DMS53 (cell line): Measurements from ENCODE around the gene VPS4A.
"Not testable (repeated sequence)": the region's sequence is repeated elsewhere in the genome, so short reads cannot be mapped to it uniquely, and the experiment has no call there.

Experiments
- DNase-seq: peaks from one replicate; lab custom pipeline; 2025; lab: John Stamatoyannopoulos, UW

Gene VPS4A

GRCh38 chr16:69327585-69328310 lies 16.6 kb downstream of the VPS4A start:
- DNase-seq = no peak

- DNase-seq = peak; percentile 38
Observed at GRCh38 chr16:69328854-69329316, 17.7 kb downstream of the VPS4A start.

GRCh38 chr16:69329369-69330285 lies 18.5 kb downstream of the VPS4A start:
- DNase-seq = peak; percentile 77

GRCh38 chr16:69330286-69331109 lies 19.3 kb downstream of the VPS4A start, which contains the start of gene PDF:
PDF (minus strand) TSS chr16:69330588; CDS start chr16:69330570, 18 bp downstream.
- DNase-seq = peak; percentile 96

DNA sequence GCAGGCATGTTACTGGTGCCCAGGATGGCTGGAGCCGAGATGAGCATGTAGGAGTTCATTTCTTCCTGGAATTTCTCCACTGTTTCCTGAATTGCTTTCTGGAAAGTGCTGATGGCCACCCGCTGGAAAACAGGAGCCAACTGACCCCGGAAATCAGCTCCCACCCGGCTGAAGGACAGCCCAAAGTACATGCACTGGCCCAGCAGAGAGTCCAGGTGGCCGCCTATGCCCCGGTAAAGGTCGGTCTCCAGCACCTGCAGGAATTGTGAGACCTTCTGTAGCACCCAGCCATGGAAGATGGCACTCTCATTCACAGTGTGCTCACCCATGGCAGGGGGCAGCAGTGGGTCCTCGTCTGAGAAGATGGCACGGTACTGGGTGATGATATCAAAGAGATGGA lies 23.5 kb downstream of the VPS4A start:
- DNase-seq = no peak

- no peak for DNase-seq
Observed at GRCh38 chr16:69338557-69339288, 27.6 kb downstream of the VPS4A start.

DNA sequence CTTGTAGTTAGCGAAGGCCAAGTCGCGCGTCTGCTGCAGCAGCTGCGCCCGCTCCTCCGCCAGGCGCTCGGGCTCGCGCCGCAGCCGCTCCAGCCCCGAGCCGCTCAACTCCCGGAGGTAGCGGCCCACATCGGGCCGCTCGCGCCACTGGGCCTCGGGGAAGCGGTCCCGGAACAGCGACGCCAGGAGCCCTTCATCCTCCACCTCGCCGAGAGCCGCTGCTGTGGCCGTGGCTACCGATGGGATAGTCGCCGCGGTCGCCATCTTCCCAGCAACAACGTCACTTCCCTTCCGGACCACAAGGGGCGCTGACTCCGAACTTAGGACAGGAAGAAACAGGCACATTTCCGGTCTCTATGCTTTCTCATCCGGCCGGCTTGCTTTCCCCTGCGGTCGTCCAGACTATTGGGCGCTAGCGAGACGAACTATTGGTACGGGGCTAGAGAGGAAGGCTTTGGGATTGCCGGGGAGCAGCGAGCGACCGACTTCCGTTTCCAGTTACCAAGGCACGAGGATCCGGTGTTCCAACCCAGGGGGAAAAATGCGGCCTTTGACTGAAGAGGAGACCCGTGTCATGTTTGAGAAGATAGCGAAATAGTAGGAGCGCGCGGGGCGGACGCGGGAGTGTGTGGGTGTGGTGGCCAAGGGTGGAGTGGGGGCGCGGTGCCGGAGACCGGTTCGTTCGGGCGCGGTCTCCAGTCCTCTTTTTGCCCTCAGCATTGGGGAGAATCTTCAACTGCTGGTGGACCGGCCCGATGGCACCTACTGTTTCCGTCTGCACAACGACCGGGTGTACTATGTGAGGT lies 28.3 kb downstream of the VPS4A start, which contains the start of the genes COG8 and NIP7:
Gene COG8, minus strand, starts transcription at position 276 of the 806 bp plus-strand sequence. Its CDS starts 12 bp downstream, at position 264.
Gene NIP7, plus strand, starts transcription at position 484 of the 806 bp plus-strand sequence. Its CDS starts 58 bp downstream, at position 542.
- DNase-seq = peak; percentile 98

DNA sequence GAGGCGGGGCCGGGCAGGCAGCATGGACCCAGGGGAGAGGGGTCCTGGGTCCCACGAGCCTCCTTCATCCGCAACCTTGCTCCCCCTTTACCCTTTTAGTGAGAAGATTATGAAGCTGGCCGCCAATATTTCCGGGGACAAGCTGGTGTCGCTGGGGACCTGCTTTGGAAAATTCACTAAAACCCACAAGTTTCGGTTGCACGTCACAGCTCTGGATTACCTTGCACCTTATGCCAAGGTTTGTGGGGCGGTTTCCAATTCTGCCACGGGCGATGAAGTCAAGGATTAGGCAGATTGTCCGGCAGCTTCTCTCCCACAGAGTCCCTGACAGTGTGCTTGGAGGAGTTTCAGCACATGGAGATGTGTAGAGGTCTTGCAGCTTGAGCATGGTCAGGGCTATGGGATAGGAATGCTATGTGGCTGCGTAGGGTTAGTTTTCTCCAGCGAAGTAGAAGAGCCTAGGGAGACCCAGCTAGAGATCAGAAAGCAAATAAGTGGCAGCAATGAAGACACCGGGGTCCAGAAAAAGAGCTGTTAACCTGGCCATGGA lies 29.0 kb downstream of the VPS4A start:
- DNase-seq = peak; percentile 38

GRCh38 chr16:69344171-69344570 lies 33.0 kb downstream of the VPS4A start:
- DNase-seq = no peak

DNA sequence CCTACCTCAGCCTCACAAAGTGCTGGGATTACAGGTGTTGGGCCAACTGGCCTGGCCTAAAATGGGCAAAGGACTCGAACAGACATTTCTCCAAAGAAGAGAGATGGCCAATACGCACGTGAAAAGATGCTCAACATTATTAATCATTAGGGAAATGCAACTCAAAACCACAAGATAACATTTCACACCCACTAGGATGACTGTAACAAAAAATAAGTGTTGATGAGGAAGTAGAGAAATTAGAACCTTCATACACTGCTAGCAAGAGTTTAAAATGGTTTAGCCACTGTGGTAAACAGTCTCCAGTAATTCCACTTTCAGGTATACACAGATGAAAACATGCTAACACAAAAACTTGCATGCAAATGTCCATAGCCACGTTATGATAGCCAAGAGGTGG lies 34.8 kb downstream of the VPS4A start:
- no peak for DNase-seq

DNA sequence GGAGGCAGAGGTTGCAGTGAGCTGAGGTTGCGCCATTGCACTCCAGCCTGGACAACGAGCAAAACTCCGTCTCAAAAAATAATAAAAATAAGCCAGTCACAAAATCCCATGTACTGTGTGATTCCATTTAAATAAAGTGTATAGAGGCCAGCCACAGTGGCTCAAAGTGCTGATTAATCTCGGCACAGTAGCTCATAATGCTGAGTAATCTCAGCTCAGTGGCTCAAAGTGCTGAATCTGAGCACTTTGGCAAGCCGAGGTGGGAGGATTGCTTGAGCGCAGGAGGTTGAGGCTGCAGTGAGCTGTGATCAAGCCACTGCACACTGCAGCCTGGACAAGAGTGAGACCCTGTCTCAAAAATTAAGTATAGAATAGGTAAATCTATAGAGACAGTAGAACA lies 35.5 kb downstream of the VPS4A start:
- no peak for DNase-seq

GRCh38 chr16:69348222-69348621 lies 37.1 kb downstream of the VPS4A start:
- DNase-seq = no peak

DNA sequence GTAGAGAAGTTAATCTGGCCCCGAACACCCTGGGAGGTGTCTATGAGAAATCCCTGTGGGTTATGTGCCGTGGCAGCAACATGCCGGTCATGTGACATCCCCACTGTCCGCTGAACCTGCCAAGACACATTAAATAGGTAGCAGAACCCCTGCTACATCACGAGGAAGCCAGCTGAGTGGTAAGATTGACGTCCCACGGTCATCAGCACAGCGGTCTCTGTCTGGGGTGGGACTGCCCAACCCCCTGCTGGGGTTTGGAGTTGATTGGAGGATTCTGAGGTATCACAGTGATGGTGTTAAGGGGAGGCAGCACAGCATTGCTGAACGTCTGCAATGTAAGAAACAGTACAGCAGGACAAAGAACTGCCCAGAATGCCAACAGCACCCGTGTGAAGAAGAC lies 38.4 kb downstream of the VPS4A start:
- no peak for DNase-seq

DNA sequence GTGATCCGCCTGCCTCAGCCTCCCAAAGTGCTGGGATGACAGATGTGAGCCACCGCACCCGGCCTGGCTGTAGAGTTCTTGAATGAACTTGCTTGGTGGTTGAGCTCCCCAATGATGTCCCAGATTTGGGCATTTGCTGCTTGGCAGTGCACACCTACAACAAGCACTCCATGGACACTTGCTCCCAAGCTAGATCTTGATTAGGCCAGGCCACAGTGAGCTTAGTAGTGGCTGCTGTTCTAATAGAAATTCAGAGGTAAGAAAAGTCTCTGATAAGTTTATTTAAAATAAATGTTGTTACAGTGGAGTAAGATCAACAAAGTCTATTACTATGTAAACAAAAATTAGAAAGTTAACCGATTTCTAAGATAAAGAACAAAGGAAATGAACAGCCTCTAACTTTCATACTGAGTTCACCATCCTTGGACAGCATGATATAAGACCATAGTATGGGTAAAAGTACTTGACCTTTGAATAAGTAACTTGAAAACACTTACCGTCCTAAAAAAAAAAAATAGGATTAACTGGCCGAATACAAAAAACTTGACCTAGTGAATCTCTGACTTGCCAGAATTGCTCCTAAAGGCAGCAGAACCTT lies 39.5 kb downstream of the VPS4A start:
- DNase-seq = peak; percentile 30

DNA sequence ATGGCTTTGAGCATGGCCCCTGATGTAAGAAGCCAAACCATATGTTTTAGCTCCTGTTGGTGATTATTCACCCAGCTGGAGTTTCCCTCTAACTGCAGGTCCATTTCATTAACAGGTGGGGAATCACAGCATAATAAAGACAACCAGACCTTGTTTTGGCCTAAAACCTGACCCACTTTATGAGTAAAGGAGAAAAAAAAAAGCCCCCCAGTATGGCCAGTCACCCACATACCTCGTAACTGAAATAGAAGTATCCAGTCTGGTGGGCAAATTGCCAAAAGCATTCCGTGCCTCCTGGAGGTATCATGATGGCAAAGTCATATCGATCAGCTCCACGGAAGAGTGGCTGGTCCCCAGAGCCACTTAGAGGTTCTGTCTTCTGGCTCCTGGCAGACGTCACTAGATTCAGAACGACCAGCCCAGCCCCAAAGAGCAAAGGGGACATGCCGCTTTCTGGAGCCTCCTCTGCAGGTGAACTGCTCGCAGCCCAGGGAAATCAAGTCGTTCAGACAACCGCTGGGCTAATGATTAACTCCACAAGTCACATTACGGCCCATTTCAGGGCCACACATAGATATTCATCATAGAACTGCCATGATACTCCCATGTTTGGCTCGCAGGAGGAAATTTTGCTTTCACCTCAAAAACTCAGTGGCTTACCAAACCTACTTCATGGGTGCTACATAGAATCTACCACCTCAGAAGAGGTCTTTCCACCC lies 40.3 kb downstream of the VPS4A start, which contains the start of gene TMED6:
Gene TMED6, minus strand, starts transcription at position 478 of the 719 bp plus-strand sequence. Its CDS starts 33 bp downstream, at position 445.
- DNase-seq = peak; percentile 90

DNA sequence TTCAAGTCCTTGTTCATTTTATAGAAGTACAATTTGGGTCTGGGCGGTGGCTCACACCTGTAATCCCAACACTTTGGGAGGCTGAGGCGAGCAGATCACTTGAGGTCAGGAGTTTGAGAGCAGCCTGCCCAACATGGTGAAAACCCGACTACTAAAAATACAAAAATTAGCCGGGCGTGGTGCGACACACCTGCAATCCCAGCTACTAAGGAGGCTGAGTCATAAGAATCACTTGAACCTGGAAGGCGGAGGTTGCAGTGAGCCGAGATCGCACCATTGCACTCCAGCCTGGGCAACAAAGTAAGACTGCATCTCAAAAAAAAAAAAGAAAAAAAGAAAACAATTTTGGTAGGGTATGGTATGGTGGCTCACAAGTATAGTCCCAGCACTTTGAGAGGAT lies 48.9 kb downstream of the VPS4A start:
- not testable (repeated sequence) for DNase-seq

DNA sequence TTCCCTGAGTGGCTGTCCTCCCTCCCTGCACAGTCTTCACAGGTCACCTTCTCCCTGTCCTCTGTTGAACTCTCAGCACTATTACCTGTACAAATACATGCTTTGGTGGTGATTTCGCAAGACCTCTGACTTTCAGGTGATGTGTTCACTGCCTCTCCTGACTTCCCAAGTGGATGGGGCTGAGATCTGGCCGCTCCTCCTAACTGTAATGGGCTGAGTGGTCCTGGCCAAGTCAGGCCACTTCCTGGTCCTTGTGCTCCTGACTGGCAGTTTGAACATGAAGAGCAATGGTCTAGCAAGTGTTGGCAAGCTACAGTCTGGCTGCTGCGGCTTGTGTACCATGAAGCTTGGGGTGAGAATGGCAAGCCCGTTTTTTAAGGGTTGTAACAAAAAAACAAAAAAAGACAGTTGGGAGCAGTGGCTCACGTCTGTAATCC lies 52.1 kb downstream of the VPS4A start:
- no peak for DNase-seq

GRCh38 chr16:69364088-69364487 lies 52.9 kb downstream of the VPS4A start:
- no peak for DNase-seq

DNA sequence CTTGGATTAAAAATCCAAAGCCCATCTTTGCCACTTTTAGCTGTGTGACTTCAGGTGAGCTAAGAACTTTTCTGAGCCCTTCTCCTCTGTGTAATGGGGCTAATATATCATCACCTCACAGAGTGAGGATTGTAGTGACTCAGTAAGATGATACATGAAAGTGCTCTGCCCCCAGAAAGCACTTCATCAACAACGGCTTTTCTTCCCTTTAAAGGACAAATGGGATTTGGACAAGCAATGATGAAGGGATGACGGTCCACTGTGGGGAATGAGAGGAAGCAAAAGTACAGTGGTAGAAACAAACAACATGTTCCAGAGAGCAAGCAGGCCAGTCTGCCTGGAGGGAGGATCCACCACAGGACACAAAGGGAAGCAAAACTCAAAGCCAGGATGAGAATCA lies 54.8 kb downstream of the VPS4A start:
- DNase-seq = no peak
